LNCaP clone FGC (cell line): ENCODE results near the gene GAB2.
"Not testable (repeated sequence)": the region's sequence is repeated elsewhere in the genome, so short reads cannot be mapped to it uniquely, and the experiment has no call there.

Experiments used
- DNase-seq: peaks from one replicate; pipeline ENCODE4 v3.0.0-alpha.2; 2011; ENCODE audit warnings: low read depth
- H3K4me3 ChIP-seq: 2 replicates; pipeline ENCODE4 v1.5.1; 2011; ENCODE audit warnings: mild to moderate bottlenecking, low read depth, low read length, control low read depth
- CTCF ChIP-seq: IDR thresholded peaks from 2 replicates; pipeline ENCODE4 v1.5.1; 2012; ENCODE audit warnings: mild to moderate bottlenecking; ENCODE audit not compliant: control insufficient read depth, insufficient read depth; ENCODE audit errors: extremely low read depth

Gene GAB2

GRCh38 chr11:78298291-78298771 is 119.3 kb downstream of the GAB2 start:
- no peak overlapping the region for H3K4me3 ChIP-seq
- no peak for TF ChIP-seq CTCF
- no peak for DNase-seq

DNA sequence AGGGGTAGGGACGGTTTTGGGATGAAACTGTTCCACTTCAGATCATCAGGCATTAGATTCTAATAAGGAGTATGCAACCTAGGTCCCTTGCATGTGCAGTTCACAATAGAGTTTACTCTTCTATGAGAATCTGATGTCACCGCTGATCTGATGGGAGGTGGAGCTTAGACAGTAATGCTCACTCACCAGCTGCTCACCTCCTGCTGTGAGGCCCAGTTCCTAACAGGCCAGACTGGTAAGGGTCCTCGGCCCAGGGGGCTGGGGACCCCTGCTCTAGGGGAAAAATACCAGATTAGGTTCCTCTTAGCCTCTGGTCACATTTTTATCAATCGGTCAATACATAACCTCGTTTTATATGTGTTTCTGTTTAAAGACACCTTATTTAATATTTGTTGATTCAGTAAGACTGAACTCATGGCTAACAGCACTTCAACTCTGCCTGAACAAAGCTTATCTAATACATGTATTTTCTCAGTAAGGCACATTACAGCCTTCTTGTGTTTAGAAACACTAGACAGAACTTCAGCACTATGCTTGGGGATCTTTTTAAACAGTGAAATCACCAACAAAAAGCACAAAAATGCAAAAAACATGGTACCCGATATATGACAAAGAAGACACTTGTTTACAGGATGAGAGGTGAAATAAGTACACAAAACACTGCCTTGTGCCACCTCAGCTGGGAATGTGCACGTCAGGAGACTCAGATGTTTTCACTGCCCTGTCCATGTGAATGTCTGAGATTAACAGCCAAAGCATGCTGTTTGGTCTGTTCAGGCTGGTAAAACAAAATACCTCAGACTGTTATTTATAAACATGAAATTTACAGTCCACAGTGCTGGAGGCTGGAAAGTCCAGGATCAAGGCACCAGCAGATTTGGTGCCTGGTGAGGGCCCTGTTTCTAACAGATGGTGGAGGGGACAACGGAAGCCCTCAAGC is 121.4 kb downstream of the GAB2 start:
- no peak for TF ChIP-seq CTCF
- DNase-seq, result no peak

GRCh38 chr11:78295347-78295746 is 122.3 kb downstream of the GAB2 start:
- DNase-seq, result no peak
- TF ChIP-seq CTCF, result no peak
- H3K4me3 ChIP-seq, result no peak overlapping the region

More for the DNA sequence above, 121.4 kb downstream of the GAB2 start:
- no peak overlapping the region for H3K4me3 ChIP-seq

GRCh38 chr11:78294100-78294499 is 123.5 kb downstream of the GAB2 start:
- DNase-seq, H3K4me3 ChIP-seq: not testable (repeated sequence)

- H3K4me3 ChIP-seq, result no peak overlapping the region
- DNase-seq, result no peak
- TF ChIP-seq CTCF, result no peak
Measured at GRCh38 chr11:78293536-78293935, 124.1 kb downstream of the GAB2 start.

- no peak for TF ChIP-seq CTCF
- no peak for DNase-seq
- H3K4me3 ChIP-seq, result no peak overlapping the region
Measured at GRCh38 chr11:78292109-78292803, 125.4 kb downstream of the GAB2 start.

- DNase-seq, result no peak
- no peak overlapping the region for H3K4me3 ChIP-seq
- no peak for TF ChIP-seq CTCF
Measured at GRCh38 chr11:78291503-78292108, 126.0 kb downstream of the GAB2 start.
